Muscle layer of duodenum (tissue), 2 donors: Measurements from ENCODE around the gene PRSS57.

ENCODE experiments used
- H3K27ac ChIP-seq: one replicate; pipeline ENCODE4 v1.7.0; 2013; ENCODE audit warnings: mild to moderate bottlenecking, low read length
- H3K27me3 ChIP-seq: one replicate; pipeline ENCODE4 v1.7.0; 2013; ENCODE audit warnings: low read depth, mild to moderate bottlenecking, control low read depth, low read length
- H3K36me3 ChIP-seq, 2 donors: one replicate each; pipeline ENCODE4 v1.7.0; 2013; ENCODE audit warnings: low read length in 2 of 2, control low read depth in 1 of 2, mild to moderate bottlenecking in 1 of 2; ENCODE audit not compliant: insufficient read depth in 2 of 2, control insufficient read depth in 1 of 2
- H3K4me1 ChIP-seq, 2 donors: one replicate each; pipeline ENCODE4 v1.7.0; 2013; ENCODE audit warnings: low read length in 2 of 2, mild to moderate bottlenecking in 2 of 2, control low read depth in 1 of 2, moderate library complexity in 1 of 2; ENCODE audit not compliant: insufficient read depth in 2 of 2, control insufficient read depth in 1 of 2
- H3K4me3 ChIP-seq, 2 donors: one replicate each; pipeline ENCODE4 v1.7.0; 2013; ENCODE audit warnings: low read length in 2 of 2, low read depth in 1 of 2, mild to moderate bottlenecking in 1 of 2
- H3K9me3 ChIP-seq, 2 donors: one replicate each; pipeline ENCODE4 v1.7.0; 2013; ENCODE audit warnings: low read length in 2 of 2, control low read depth in 1 of 2, mild to moderate bottlenecking in 1 of 2; ENCODE audit not compliant: control insufficient read depth in 1 of 2
- donor health status: healthy.

The PRSS57 gene

GRCh38 chr19:720345-721160, 25.3 kb upstream of the PRSS57 start:
- no peaks in the 10 kb centered on the region for H3K27me3 ChIP-seq
- H3K4me3 ChIP-seq: no peak overlapping the region
- peaks cover 0 to 2% of the 10 kb centered on the region in 2 donors for H3K36me3 ChIP-seq
- no peak overlapping the region for H3K27ac ChIP-seq
- H3K4me1 ChIP-seq: peaks cover 0 to 25% of the 10 kb centered on the region in 2 donors
- peaks cover under 1 to 1% of the 10 kb centered on the region in 2 donors for H3K9me3 ChIP-seq

DNA sequence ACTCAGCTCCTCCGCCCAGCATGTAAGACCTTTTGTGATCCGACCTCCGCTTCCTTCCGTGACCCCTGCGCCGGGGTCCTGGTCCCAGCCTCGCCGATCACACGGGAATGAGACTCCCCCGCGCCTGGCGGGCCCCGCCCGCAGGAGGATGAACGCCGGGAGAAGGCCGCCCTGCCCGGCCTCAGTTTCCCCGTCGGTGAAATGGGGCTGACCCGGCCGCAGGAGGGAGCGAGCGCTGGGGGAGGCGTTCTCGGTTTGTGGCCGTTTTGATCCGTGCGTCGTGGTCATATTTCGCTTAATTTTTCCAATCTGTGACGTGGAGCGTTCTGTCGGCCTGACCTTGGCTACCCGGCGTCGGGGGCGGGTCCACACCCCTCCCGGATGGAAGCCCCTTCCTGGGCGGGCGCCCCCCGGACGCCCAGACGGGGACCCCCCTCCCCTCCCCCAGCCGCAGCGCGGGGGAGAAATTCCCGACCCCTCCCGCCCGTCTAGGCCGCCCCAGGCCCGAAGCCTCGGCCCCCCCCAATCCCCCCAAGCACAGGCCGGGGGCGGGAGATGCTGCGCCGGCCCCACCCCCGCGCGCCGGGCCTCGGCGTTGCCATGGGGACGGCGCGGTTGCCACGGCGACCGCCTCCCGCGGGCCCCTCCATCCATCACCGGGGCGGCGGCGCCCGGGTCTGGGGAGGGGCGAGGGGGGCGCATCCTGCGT, 24.5 kb upstream of the PRSS57 start:
- Histone ChIP-seq H3K4me1 (peaks cover 0 to 25% of the 10 kb centered on the region in 2 donors), H3K36me3 (peaks cover 3 to 5% of the 10 kb centered on the region in 2 donors), H3K27ac (no peak overlapping the region), H3K4me3 (peak overlapping the region in 1 of 2 donors; percentile 24), H3K27me3 (no peaks in the 10 kb centered on the region), H3K9me3 (peaks cover 5 to 6% of the 10 kb centered on the region in 2 donors)

DNA sequence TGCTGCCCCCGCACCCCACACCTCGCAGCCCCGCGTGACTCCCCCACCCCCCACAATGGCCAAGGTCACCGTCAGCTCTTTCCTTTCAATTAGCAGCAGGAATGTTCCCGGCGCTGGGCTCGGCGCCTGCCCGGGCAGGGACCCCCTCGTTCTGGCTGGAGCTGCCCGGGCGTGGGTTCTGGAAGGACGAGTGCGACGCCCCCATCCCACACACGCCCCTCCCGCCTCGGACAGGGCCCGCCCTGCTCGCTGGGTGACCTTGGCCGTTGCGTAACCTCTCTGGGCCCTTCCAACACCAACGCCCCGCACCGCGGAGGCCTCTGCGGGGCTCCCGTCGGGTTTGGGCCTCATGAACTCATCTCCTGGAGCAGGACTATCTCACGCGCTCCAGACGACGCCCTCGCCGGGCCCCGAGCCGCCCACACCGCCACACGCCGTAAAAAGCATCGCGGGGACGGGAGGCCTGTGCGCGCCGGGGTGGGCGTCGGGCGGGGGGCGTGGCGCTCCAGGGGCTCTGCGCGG, 23.8 kb upstream of the PRSS57 start:
- Histone ChIP-seq H3K36me3 (peaks cover 3 to 5% of the 10 kb centered on the region in 2 donors), H3K27ac (no peak overlapping the region), H3K4me3 (peak overlapping the region in 1 of 2 donors; percentile 24), H3K4me1 (peaks cover 0 to 25% of the 10 kb centered on the region in 2 donors), H3K27me3 (no peaks in the 10 kb centered on the region), H3K9me3 (peaks cover 5 to 6% of the 10 kb centered on the region in 2 donors)

DNA sequence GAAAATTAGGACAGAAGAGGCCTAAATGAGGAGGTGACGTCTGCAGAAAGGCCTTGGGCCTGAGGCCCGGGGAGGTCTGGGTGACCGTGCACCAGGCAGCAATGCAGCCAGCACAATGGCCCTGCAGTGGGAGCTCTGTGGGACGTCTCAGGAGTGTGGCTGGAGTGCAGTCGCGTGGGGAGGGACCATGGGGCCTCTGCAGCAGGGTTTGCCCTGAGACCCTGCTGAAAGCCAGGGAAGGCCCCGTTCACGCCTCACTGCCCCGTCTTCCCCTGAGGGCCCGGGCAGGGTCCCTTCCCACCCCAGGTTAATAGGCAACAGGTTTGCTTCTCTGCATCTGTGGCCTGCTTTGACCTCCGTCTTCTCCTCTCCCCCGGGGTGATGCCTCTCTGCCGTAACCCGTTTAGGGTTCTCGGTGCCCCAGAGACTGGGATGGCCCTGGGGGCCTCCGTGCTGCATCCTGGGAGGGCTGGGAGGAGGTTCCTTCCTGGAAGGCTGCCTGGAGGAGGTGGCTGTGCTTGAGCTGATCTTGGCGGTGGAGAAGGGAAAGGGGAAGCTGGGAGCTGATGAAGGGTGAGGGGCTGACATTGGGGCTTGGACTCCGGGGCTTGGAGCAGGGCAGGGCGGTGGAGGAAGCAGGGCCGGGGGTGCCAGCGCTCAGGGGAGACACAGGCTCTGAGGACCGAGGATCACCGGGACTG, 23.1 kb upstream of the PRSS57 start:
- peaks cover 0 to 25% of the 10 kb centered on the region in 2 donors for H3K4me1 ChIP-seq
- H3K4me3 ChIP-seq: no peak overlapping the region
- H3K27ac ChIP-seq: no peak overlapping the region
- H3K36me3 ChIP-seq: peaks cover 3 to 5% of the 10 kb centered on the region in 2 donors
- H3K9me3 ChIP-seq: peaks cover 5 to 6% of the 10 kb centered on the region in 2 donors
- H3K27me3 ChIP-seq: no peaks in the 10 kb centered on the region

- Histone ChIP-seq H3K9me3 (peaks cover 5 to 6% of the 10 kb centered on the region in 2 donors), H3K4me3 (no peak overlapping the region), H3K4me1 (peaks cover 0 to 16% of the 10 kb centered on the region in 2 donors), H3K27me3 (no peaks in the 10 kb centered on the region), H3K27ac (no peak overlapping the region), H3K36me3 (peaks cover 3 to 5% of the 10 kb centered on the region in 2 donors)
These were observed 20.1 kb upstream of the PRSS57 start for GRCh38 chr19:715347-715746.

DNA sequence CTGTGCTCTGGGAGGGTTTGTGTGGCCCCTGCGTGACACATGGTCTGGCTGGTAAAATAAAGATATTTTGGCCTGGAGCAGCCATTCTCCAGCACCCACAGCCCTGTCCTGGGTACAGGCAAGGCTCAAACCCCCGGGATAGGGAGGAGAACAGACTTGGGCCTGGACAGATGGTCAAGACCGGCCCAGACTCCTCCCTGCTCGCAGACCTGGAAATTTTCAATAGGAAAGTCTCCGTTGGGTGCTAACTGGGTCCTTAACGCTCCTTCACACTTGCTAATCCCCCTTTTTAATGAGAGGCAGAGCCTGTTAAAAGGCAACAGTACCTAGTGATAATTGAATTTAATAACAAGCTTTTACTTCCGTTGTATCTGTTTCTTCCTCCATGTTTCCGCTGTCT, 16.0 kb upstream of the PRSS57 start:
- Histone ChIP-seq H3K27ac (no peak overlapping the region), H3K4me3 (no peak overlapping the region), H3K9me3 (peaks cover 5 to 8% of the 10 kb centered on the region in 2 donors), H3K27me3 (no peaks in the 10 kb centered on the region), H3K36me3 (peaks cover 3 to 5% of the 10 kb centered on the region in 2 donors), H3K4me1 (peaks cover 0 to 17% of the 10 kb centered on the region in 2 donors)

DNA sequence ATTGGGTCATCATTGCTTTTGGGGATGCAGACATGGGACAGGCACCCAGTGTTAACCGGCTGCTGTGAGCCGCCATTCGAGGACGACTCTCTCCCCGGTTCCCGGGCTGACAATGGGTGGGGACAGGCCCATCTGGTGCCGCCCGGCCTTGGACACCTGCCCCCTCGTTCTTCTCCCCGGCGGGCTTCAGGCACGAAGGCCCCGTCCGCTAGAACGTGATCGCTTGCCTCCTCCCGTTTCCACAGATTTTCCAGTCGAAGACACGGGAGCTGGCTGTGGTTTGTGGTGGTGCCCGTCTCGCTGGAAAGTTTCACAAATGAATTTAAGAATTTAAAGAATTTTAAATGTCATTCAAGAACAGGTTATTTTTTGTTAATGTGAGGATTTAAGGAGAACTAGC, 15.5 kb upstream of the PRSS57 start:
- Histone ChIP-seq H3K9me3 (peaks cover 5 to 8% of the 10 kb centered on the region in 2 donors), H3K27me3 (no peaks in the 10 kb centered on the region), H3K36me3 (peaks cover 3 to 5% of the 10 kb centered on the region in 2 donors), H3K27ac (no peak overlapping the region), H3K4me1 (peaks cover 0 to 17% of the 10 kb centered on the region in 2 donors), H3K4me3 (no peak overlapping the region)

GRCh38 chr19:709965-710571, 14.8 kb upstream of the PRSS57 start:
- H3K4me1 ChIP-seq: peaks cover 0 to 17% of the 10 kb centered on the region in 2 donors
- H3K4me3 ChIP-seq: peak overlapping the region in 1 of 2 donors; percentile 74
- no peaks in the 10 kb centered on the region for H3K36me3 ChIP-seq
- no peak overlapping the region for H3K27ac ChIP-seq
- peaks cover 0 to 3% of the 10 kb centered on the region in 2 donors for H3K9me3 ChIP-seq
- no peaks in the 10 kb centered on the region for H3K27me3 ChIP-seq

DNA sequence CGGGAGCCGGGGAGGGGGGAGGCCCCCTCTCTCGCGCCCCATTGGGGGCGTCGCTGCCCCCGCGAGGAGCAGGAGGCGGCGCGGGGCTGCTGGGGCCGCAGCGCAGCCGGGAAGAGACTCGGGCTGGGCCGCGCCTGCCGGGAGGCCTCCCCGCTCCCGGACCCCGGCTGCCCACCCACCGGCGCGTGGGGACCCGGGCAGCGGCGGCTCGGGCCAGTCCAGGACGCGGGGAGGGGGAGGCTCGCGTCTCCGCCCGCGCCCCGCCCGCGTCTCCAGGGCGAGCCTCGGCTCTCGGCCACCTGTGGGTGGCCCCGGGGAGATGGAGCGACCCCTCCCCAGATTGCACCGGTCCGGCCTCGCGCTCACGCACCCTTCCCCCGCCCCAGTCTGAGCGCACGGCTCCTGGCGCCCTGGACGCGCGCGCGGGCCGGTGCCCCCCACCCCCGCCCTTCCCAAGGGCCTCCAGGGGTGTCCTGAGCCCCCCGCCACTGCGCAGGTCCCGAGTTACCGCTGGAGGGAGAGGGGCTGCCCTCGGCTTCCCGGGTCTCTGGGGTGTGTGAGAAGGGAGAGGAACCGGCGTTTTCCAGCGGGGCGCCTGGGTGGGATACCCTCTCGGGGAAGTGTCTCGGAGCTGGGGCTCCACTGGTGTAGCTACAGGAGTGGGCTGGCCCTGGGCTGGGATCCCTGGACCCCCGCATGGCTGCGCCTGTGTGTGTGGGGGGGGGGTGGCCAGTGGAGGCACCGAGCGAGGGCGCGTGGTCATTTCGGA, 14.1 kb upstream of the PRSS57 start:
- Histone ChIP-seq H3K9me3 (peaks cover 0 to 3% of the 10 kb centered on the region in 2 donors), H3K4me3 (peak overlapping the region in 1 of 2 donors; percentile 74), H3K27ac (no peak overlapping the region), H3K4me1 (peaks cover 0 to 17% of the 10 kb centered on the region in 2 donors), H3K27me3 (no peaks in the 10 kb centered on the region), H3K36me3 (no peaks in the 10 kb centered on the region)
